ENCODE results near the gene GINS3.

Gene GINS3

DNA sequence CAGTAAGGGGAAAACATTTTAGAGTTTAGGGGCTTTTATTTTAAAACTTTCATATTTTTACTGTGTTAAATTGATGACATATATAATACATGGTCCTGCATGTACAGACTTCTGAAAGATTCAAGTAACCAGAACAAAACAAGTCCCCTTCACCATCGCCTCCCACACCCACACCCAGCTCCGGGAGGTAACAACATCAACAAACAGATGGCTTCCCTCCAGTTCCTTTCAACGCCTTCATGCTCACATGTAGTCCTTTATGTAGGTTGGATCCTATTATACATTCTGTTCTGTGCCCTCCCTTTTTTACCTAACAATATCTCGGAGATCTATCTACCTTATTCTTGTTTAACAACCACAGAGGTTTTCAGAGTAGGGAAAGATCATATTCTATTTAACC, 30.5 kb downstream of the GINS3 start:
- in situ Hi-C loops (cut with MboI; ENCODE audit: low sequenced_read_pairs), result no loop called here
- H3K9me3 ChIP-seq, result no peaks in the 10 kb centered on the region
- peaks cover 16% of the 10 kb centered on the region; the same call in 1 of the 2 replicates for H3K27me3 ChIP-seq (ENCODE audit: low read depth)
- no peaks in the 10 kb centered on the region for H3K36me3 ChIP-seq (replicated peaks)
- H3K4me1 ChIP-seq, result no peaks in the 10 kb centered on the region
- H3K4me3 ChIP-seq, result no peak overlapping the region
- DNase-seq (ENCODE audit: low spot score in 2 of 2), result no peak

DNA sequence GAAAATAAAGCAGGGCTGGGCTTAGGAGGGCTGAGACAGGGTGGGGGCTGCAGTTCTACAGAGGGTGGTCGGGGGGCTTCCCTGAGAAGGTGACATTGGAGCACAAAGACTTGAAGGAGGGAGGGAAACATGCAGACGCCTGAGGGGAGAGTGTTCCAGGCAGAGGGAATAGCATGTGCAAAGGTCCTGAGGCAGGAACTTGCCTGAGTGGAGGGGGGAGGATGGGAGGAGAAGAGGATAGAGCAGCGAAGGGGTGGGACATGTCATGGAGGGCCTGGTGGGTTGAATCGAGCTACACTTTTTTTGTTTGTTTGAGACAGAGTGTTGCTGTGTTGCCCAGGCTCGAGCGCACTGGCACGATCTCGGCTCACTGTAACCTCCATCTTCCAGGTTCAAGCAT, 33.0 kb downstream of the GINS3 start:
- no peak for DNase-seq (ENCODE audit: low spot score in 2 of 2)
- in situ Hi-C loops (cut with MboI; ENCODE audit: low sequenced_read_pairs), result no loop called here
- Histone ChIP-seq H3K36me3 (replicated peaks) (no peaks in the 10 kb centered on the region), H3K4me1 (no peaks in the 10 kb centered on the region), H3K4me3 (no peak overlapping the region), H3K9me3 (no peaks in the 10 kb centered on the region), H3K27me3 (ENCODE audit: low read depth) (peaks cover 16% of the 10 kb centered on the region; the same call in 1 of the 2 replicates)

DNA sequence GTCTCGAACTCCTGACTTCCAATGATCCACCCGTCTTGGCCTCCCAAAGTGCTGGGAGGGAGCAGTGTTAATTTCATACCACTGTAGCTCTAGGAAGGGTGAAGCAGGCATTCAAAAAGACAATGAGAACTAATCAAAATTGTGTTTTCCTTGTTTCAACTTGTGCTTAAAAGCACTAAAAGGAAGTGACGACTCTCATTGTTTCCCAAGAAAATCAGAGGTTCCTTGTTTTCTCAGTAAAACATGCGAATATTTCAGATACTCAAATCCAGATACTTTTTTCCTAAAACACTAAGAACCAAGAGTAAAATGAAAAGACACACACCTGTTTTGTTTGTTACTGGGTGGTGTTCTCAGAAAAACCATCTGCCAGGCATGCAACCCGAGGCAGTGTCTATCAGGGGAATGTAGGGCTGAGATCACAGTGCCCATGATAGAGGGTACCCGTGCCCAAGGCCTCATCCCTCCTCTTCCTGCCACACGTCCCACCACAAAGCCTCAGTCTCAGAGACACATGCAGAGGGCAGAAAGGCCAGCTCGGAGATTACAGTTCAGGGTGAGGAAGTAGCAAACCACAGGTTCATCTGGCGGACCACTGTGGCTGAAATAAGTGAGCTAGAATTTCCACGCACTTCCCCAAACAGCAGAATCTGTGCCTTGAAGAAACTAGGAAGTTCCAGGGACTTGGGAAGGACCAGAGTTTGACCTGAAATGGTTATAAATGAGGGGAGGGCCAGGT, 33.7 kb downstream of the GINS3 start:
- no peak for DNase-seq (ENCODE audit: low spot score in 2 of 2)
- no peaks in the 10 kb centered on the region for H3K4me1 ChIP-seq
- H3K27me3 ChIP-seq (ENCODE audit: low read depth), result peaks cover 16% of the 10 kb centered on the region; the same call in 1 of the 2 replicates
- no peak overlapping the region for H3K4me3 ChIP-seq
- in situ Hi-C loops (cut with MboI; ENCODE audit: low sequenced_read_pairs), result no loop called here
- H3K9me3 ChIP-seq, result no peaks in the 10 kb centered on the region
- H3K36me3 ChIP-seq (replicated peaks), result no peaks in the 10 kb centered on the region

- Histone ChIP-seq H3K4me3 (no peak overlapping the region), H3K9me3 (no peaks in the 10 kb centered on the region), H3K36me3 (replicated peaks) (no peaks in the 10 kb centered on the region), H3K4me1 (no peaks in the 10 kb centered on the region), H3K27me3 (ENCODE audit: low read depth) (peaks cover 16% of the 10 kb centered on the region; the same call in 1 of the 2 replicates)
- no peak for DNase-seq (ENCODE audit: low spot score in 2 of 2)
- in situ Hi-C loops (cut with MboI; ENCODE audit: low sequenced_read_pairs), result no loop called here
These were observed 34.7 kb downstream of the GINS3 start for GRCh38 chr16:58426966-58427365.

GRCh38 chr16:58428621-58429542, 36.6 kb downstream of the GINS3 start:
- no peak for DNase-seq (ENCODE audit: low spot score in 2 of 2)

DNA sequence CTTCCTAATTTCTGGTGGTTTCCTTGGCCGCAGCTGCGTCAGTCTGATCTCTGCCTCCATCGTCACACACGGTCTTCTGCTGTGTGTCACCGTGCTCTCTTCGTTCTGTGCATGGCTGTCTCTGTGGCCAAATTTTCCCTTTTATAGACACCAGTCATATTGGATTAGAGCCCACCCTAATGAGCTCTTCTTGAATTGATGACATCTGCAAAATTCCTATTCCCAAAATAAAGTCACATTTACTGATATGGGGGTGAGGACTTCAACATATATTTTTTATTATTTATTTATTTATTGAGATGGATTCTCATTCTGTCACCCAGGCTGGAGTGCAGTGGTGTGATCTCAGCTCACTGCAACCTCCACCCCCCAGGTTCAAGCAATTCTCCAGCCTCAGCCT, 38.4 kb downstream of the GINS3 start:
- H3K4me1 ChIP-seq, result no peaks in the 10 kb centered on the region

More at GRCh38 chr16:58428621-58429542, 36.6 kb downstream of the GINS3 start:
- H3K9me3 ChIP-seq, result no peaks in the 10 kb centered on the region
- H3K4me1 ChIP-seq, result no peaks in the 10 kb centered on the region
- no peak overlapping the region for H3K4me3 ChIP-seq
- in situ Hi-C loops (cut with MboI; ENCODE audit: low sequenced_read_pairs), result no loop called here
- H3K27me3 ChIP-seq (ENCODE audit: low read depth), result peaks cover 16% of the 10 kb centered on the region; the same call in 1 of the 2 replicates
- no peaks in the 10 kb centered on the region for H3K36me3 ChIP-seq (replicated peaks)

DNA sequence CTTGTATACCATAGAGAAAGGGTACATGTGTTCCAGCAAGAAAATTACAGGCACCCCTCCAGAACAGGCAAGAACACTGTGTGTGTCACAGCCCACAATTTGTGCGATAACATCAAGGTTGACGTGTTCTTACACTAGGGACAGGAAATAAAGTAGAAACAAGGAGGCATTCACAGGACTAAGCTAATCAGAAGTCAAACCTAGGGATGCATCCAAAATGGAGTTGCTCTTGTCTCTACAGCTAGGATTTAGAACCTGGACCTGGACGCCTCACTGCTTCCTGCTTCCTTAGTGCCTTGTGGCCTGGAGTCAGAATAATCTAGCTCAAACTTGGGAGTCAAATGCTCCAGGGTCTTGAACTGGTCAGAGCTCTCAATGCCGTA, 41.3 kb downstream of the GINS3 start:
- DNase-seq (ENCODE audit: low spot score in 2 of 2), result no peak
- Histone ChIP-seq H3K9me3 (no peaks in the 10 kb centered on the region), H3K4me3 (no peak overlapping the region), H3K36me3 (replicated peaks) (no peaks in the 10 kb centered on the region), H3K27me3 (ENCODE audit: low read depth) (no peaks in the 10 kb centered on the region), H3K4me1 (no peaks in the 10 kb centered on the region)
- in situ Hi-C loops (cut with MboI; ENCODE audit: low sequenced_read_pairs), result no loop called here

More for the DNA sequence above, 38.4 kb downstream of the GINS3 start:
- H3K4me3 ChIP-seq, result no peak overlapping the region
- H3K9me3 ChIP-seq, result no peaks in the 10 kb centered on the region
- in situ Hi-C loops (cut with MboI; ENCODE audit: low sequenced_read_pairs), result no loop called here
- no peak for DNase-seq (ENCODE audit: low spot score in 2 of 2)
- H3K36me3 ChIP-seq (replicated peaks), result no peaks in the 10 kb centered on the region
- H3K27me3 ChIP-seq (ENCODE audit: low read depth), result peaks cover 9% of the 10 kb centered on the region; the same call in 1 of the 2 replicates

GRCh38 chr16:58435779-58436178, 43.5 kb downstream of the GINS3 start:
- in situ Hi-C loops (cut with MboI; ENCODE audit: low sequenced_read_pairs), result no loop called here
- Histone ChIP-seq H3K27me3 (ENCODE audit: low read depth) (no peaks in the 10 kb centered on the region), H3K9me3 (no peaks in the 10 kb centered on the region), H3K4me1 (no peaks in the 10 kb centered on the region), H3K4me3 (no peak overlapping the region), H3K36me3 (replicated peaks) (no peaks in the 10 kb centered on the region)
- no peak for DNase-seq (ENCODE audit: low spot score in 2 of 2)

GRCh38 chr16:58440131-58440530, 47.9 kb downstream of the GINS3 start:
- Histone ChIP-seq H3K36me3 (replicated peaks) (no peaks in the 10 kb centered on the region), H3K27me3 (ENCODE audit: low read depth) (peaks cover 2% of the 10 kb centered on the region; the same call in 1 of the 2 replicates), H3K9me3 (no peaks in the 10 kb centered on the region), H3K4me1 (no peaks in the 10 kb centered on the region), H3K4me3 (no peak overlapping the region)
- in situ Hi-C loops (cut with MboI; ENCODE audit: low sequenced_read_pairs), result no loop called here
- DNase-seq (ENCODE audit: low spot score in 2 of 2), result no peak

GRCh38 chr16:58442547-58442946, 50.3 kb downstream of the GINS3 start:
- Histone ChIP-seq H3K27me3 (ENCODE audit: low read depth) (peaks cover 4% of the 10 kb centered on the region; the same call in 1 of the 2 replicates), H3K4me1 (no peaks in the 10 kb centered on the region), H3K9me3 (no peaks in the 10 kb centered on the region), H3K36me3 (replicated peaks) (no peaks in the 10 kb centered on the region), H3K4me3 (no peak overlapping the region)
- in situ Hi-C loops (cut with MboI; ENCODE audit: low sequenced_read_pairs), result no loop called here
- no peak for DNase-seq (ENCODE audit: low spot score in 2 of 2)

- in situ Hi-C loops (cut with MboI; ENCODE audit: low sequenced_read_pairs), result no loop called here
These were observed 51.5 kb downstream of the GINS3 start for GRCh38 chr16:58443783-58444182.

GRCh38 chr16:58444265-58444664, 52.0 kb downstream of the GINS3 start:
- H3K4me1 ChIP-seq, result no peaks in the 10 kb centered on the region
- in situ Hi-C loops (cut with MboI; ENCODE audit: low sequenced_read_pairs), result no loop called here
- peaks cover 4% of the 10 kb centered on the region; the same call in 1 of the 2 replicates for H3K27me3 ChIP-seq (ENCODE audit: low read depth)
- no peaks in the 10 kb centered on the region for H3K9me3 ChIP-seq
- DNase-seq (ENCODE audit: low spot score in 2 of 2), result no peak
- no peaks in the 10 kb centered on the region for H3K36me3 ChIP-seq (replicated peaks)
- H3K4me3 ChIP-seq, result no peak overlapping the region

More at GRCh38 chr16:58443783-58444182, 51.5 kb downstream of the GINS3 start:
- no peaks in the 10 kb centered on the region for H3K36me3 ChIP-seq (replicated peaks)
- H3K9me3 ChIP-seq, result no peaks in the 10 kb centered on the region
- H3K27me3 ChIP-seq (ENCODE audit: low read depth), result peaks cover 4% of the 10 kb centered on the region; the same call in 1 of the 2 replicates
- no peak for DNase-seq (ENCODE audit: low spot score in 2 of 2)
- H3K4me3 ChIP-seq, result no peak overlapping the region
- no peaks in the 10 kb centered on the region for H3K4me1 ChIP-seq

DNA sequence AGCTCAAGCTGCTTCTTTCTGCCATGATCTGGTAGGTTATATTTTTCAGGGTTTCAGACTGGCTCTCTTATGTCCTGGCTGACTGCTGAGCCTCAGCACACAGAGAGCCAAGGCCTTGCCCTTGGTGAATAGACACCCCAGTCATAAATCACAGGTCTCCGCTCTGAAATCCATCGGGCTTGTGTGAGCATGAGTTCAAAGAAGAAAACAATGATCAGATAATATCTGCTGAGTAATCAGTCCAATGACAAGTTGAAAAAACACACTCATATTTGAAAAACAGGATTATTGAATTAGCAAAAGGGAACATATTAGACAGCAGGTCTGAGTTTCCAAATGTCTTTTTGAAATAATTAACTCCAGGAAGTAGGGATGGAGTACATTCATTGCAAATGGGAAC, 56.6 kb downstream of the GINS3 start:
- Histone ChIP-seq H3K36me3 (replicated peaks) (no peaks in the 10 kb centered on the region), H3K4me3 (no peak overlapping the region), H3K4me1 (no peaks in the 10 kb centered on the region), H3K9me3 (no peaks in the 10 kb centered on the region), H3K27me3 (ENCODE audit: low read depth) (peaks cover 4% of the 10 kb centered on the region; the same call in 1 of the 2 replicates)
- no peak for DNase-seq (ENCODE audit: low spot score in 2 of 2)
- in situ Hi-C loops (cut with MboI; ENCODE audit: low sequenced_read_pairs), result no loop called here

GRCh38 chr16:58449306-58449705, 57.0 kb downstream of the GINS3 start:
- H3K9me3 ChIP-seq, result no peaks in the 10 kb centered on the region
- no peaks in the 10 kb centered on the region for H3K4me1 ChIP-seq
- peaks cover 2% of the 10 kb centered on the region; the same call in 1 of the 2 replicates for H3K27me3 ChIP-seq (ENCODE audit: low read depth)
- no peak for DNase-seq (ENCODE audit: low spot score in 2 of 2)
- no peak overlapping the region for H3K4me3 ChIP-seq
- H3K36me3 ChIP-seq (replicated peaks), result no peaks in the 10 kb centered on the region
- in situ Hi-C loops (cut with MboI; ENCODE audit: low sequenced_read_pairs), result no loop called here
